PC-9 (cell line): ENCODE data around the gene SNAPC3.

Experiments
- CTCF ChIP-seq: fragments of 200-600 bp; sonication (generic); conservative IDR thresholded peaks from 2 replicates; pipeline ENCODE4 v1.6.1; 2017; ENCODE audit warnings: mixed run types, antibody characterized with exemption, mild to moderate bottlenecking, moderate library complexity
- EZH2 ChIP-seq: fragments of 200-600 bp; sonication (generic); IDR thresholded peaks from 2 replicates; pipeline ENCODE4 v1.8.0; 2017; ENCODE audit warnings: antibody characterized with exemption, low read depth

GRCh38 chr9:15433661-15434060, 11.0 kb downstream of the SNAPC3 start:
- TF ChIP-seq CTCF = no peak
- TF ChIP-seq EZH2 = no peak
